K562 (cell line): ENCODE data around the gene TULP4.

Experiments used
- KDM4B ChIP-seq, 2 experiments: fragments of 450-650 bp in 1 of 2; sonication (generic) in 1 of 2; IDR thresholded peaks; 2 replicates each; pipeline ENCODE4 v1.6.1; 2016 to 2017; ENCODE audit warnings: borderline replicate concordance in 2 of 2, antibody characterized with exemption in 1 of 2, low read depth in 1 of 2, mild to moderate bottlenecking in 1 of 2
- KLF13 ChIP-seq: fragments of 450-650 bp; IDR thresholded peaks from 2 replicates; pipeline ENCODE4 v1.6.1; 2016; ENCODE audit warnings: missing genetic modification characterization, low read depth, mild to moderate bottlenecking, missing compliant biosample characterization, moderate library complexity, borderline replicate concordance
- MYC ChIP-seq, 2 experiments: fragments of 250-450 bp in 1 of 2; sonication (Bioruptor Pico) in 1 of 2; IDR thresholded peaks; 2 replicates each; pipeline versions ENCODE4 v1.5.1 to v1.6.1; 2012 to 2021; ENCODE audit warnings: low read depth in 2 of 2, borderline replicate concordance in 1 of 2, improper control_type of control experiment in 1 of 2, low read length in 1 of 2, mild to moderate bottlenecking in 1 of 2, moderate library complexity in 1 of 2
- SMAD4 ChIP-seq: fragments of 250-450 bp; sonication (Bioruptor Pico); conservative IDR thresholded peaks from 2 replicates; pipeline ENCODE4 v1.8.0; 2021; ENCODE audit warnings: inconsistent platforms, mild to moderate bottlenecking, moderate library complexity
- SMARCA4 ChIP-seq: fragments of 450-650 bp; IDR thresholded peaks from 2 replicates; pipeline ENCODE4 v1.6.1; 2016
- TCF7L2 ChIP-seq: fragments of 150-350 bp; IDR thresholded peaks from 2 replicates; pipeline ENCODE4 v1.6.1; 2016; ENCODE audit warnings: low read depth, mild to moderate bottlenecking, low read length, moderate library complexity
- TF ChIP-seq, protein P1 (sequence below): fragments of 250-450 bp; sonication (Bioruptor Pico); IDR thresholded peaks from 2 replicates; pipeline ENCODE4 v1.4.0; 2020; ENCODE audit warnings: mild to moderate bottlenecking, moderate library complexity
- TF ChIP-seq, protein P2 (sequence below): fragments of 250-450 bp; sonication (Bioruptor Pico); IDR thresholded peaks from 2 replicates; pipeline ENCODE4 v1.5.1; 2021; ENCODE audit warnings: mild to moderate bottlenecking
- TF ChIP-seq, protein P3 (sequence below): sonication (generic); formaldehyde crosslinking; IDR thresholded peaks from 2 replicates; pipeline ENCODE4 v1.9.0; 2022; ENCODE audit warnings: mild to moderate bottlenecking, missing genetic modification reagents
- TF ChIP-seq, protein P4 (sequence below), 3 experiments: IDR thresholded peaks in 2 of 3; conservative IDR thresholded peaks in 1 of 3; 2 replicates each; pipeline ENCODE4 v1.5.1; 2011 to 2012; ENCODE audit warnings: low read length in 3 of 3, mild to moderate bottlenecking in 3 of 3, control low read depth in 2 of 3, improper control_type of control experiment in 1 of 3, inconsistent platforms in 1 of 3, low read depth in 1 of 3, mixed read lengths in 1 of 3, moderate library complexity in 1 of 3; ENCODE audit not compliant: insufficient read depth in 2 of 3

DNA sequence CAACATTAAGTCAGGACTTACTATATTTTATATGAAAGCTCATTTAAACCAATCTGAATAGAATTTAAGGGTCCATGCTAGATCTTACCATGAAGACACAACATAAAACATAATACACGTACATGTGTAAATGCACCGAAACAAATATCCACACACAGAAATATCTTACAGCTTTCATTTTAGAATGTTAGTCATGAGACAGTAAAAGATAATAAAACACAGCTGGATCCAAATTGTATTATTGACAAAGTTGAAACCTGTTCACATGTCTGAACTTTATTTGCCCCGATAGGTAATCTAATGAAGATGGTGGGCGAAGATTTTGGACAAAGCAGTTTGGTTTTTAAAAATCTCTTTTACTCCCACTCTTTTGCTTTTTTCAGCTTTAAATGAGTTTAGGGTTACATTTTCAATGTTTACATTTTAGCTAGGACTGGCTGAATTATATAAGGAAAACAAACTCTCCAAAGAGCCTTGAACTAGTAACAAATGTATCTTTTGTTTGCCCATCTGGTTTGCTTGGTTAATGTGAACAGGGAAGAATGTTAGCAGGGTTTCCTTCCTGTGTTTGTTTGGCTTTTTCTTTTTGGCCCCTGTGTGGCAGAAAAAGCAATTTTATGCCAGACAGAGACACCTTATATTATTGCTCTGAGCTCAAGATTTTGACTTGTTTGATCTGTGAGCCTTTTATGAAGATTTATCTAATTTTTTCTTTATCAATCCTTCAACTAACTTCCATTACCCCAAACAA lies 242.5 kb downstream of the TULP4 start:
- TF ChIP-seq, protein P1, sequence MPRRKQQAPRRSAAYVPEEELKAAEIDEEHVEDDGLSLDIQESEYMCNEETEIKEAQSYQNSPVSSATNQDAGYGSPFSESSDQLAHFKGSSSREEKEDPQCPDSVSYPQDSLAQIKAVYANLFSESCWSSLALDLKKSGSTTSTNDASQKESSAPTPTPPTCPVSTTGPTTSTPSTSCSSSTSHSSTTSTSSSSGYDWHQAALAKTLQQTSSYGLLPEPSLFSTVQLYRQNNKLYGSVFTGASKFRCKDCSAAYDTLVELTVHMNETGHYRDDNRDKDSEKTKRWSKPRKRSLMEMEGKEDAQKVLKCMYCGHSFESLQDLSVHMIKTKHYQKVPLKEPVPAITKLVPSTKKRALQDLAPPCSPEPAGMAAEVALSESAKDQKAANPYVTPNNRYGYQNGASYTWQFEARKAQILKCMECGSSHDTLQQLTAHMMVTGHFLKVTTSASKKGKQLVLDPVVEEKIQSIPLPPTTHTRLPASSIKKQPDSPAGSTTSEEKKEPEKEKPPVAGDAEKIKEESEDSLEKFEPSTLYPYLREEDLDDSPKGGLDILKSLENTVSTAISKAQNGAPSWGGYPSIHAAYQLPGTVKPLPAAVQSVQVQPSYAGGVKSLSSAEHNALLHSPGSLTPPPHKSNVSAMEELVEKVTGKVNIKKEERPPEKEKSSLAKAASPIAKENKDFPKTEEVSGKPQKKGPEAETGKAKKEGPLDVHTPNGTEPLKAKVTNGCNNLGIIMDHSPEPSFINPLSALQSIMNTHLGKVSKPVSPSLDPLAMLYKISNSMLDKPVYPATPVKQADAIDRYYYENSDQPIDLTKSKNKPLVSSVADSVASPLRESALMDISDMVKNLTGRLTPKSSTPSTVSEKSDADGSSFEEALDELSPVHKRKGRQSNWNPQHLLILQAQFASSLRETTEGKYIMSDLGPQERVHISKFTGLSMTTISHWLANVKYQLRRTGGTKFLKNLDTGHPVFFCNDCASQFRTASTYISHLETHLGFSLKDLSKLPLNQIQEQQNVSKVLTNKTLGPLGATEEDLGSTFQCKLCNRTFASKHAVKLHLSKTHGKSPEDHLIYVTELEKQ (CRISPR knock-in tag), result no peak
- TF ChIP-seq SMAD4 (CRISPR knock-in tag), result no peak
- no peak for TF ChIP-seq KLF13 (tag)
- TF ChIP-seq MYC (IDR thresholded peaks at IDR 0.05; ENCODE audit: low read depth, low read length), result no peak
- TF ChIP-seq MYC (CRISPR knock-in tag; IDR thresholded peaks at IDR 0.05; ENCODE audit: borderline replicate concordance, low read depth), result no peak
- no peak for TF ChIP-seq KDM4B (IDR thresholded peaks at IDR 0.05; ENCODE audit: borderline replicate concordance in 2 of 2, low read depth in 1 of 2)
- no peak for TF ChIP-seq SMARCA4
- TF ChIP-seq, protein P2, sequence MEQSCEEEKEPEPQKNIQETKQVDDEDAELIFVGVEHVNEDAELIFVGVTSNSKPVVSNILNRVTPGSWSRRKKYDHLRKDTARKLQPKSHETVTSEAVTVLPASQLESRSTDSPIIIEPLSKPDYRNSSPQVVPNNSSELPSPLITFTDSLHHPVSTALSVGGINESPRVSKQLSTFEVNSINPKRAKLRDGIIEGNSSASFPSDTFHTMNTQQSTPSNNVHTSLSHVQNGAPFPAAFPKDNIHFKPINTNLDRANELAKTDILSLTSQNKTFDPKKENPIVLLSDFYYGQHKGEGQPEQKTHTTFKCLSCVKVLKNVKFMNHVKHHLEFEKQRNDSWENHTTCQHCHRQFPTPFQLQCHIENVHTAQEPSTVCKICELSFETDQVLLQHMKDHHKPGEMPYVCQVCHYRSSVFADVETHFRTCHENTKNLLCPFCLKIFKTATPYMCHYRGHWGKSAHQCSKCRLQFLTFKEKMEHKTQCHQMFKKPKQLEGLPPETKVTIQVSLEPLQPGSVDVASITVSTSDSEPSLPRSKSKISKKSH, result no peak
- no peak for TF ChIP-seq TCF7L2
- TF ChIP-seq, protein P3, sequence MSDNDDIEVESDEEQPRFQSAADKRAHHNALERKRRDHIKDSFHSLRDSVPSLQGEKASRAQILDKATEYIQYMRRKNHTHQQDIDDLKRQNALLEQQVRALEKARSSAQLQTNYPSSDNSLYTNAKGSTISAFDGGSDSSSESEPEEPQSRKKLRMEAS (CRISPR knock-in tag), result no peak
- TF ChIP-seq, protein P4, sequence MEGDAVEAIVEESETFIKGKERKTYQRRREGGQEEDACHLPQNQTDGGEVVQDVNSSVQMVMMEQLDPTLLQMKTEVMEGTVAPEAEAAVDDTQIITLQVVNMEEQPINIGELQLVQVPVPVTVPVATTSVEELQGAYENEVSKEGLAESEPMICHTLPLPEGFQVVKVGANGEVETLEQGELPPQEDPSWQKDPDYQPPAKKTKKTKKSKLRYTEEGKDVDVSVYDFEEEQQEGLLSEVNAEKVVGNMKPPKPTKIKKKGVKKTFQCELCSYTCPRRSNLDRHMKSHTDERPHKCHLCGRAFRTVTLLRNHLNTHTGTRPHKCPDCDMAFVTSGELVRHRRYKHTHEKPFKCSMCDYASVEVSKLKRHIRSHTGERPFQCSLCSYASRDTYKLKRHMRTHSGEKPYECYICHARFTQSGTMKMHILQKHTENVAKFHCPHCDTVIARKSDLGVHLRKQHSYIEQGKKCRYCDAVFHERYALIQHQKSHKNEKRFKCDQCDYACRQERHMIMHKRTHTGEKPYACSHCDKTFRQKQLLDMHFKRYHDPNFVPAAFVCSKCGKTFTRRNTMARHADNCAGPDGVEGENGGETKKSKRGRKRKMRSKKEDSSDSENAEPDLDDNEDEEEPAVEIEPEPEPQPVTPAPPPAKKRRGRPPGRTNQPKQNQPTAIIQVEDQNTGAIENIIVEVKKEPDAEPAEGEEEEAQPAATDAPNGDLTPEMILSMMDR (IDR thresholded peaks at IDR 0.05 in 2 of 3, conservative IDR thresholded peaks at IDR 0.05 in 1 of 3; ENCODE audit: insufficient read depth in 2 of 3, low read depth in 1 of 3, low read length in 3 of 3), result no peak
